Measurements from ENCODE around the gene PKP2. TPM values are rescaled to one million over a fixed set of nuclear protein-coding genes. Genes with fewer than 3 reads are reported as not detected.

PKP2 gene
- total RNA-seq, 1 experiment from 2014 or later, result 18.4 TPM

DNA sequence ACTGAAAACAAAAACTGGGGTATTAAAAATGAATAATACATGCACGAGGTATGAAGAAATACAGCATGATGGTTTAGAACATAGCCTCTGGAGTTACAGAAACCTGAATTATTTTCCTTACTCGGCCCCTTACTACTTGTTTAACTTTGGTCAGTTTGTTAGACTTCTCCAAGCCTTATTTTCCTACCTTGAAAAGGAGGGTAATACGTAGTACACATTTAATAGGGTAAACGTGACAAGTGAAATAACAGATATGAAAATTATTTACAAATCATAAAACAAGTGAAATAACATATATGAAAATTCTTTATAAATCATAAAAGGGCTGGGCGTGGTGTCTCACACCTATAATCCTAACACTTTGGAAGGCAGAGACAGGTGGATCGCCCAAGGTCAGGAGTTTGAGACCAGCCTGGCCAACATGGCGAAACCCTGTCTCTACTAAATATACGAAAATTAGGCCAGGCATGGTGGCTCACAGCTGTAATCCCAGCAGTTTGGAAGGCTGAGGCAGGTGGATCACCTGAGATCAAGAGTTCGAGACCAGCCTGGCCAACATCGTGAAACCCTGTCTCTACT lies 11.4 kb upstream of the PKP2 start:
- no peak overlapping the region for H2BK5ac ChIP-seq (ENCODE audit: insufficient read length, low read length)
- H2AK5ac ChIP-seq (ENCODE audit: insufficient read length, low read length), result no peak overlapping the region
- no peaks in the 10 kb centered on the region for H3K79me1 ChIP-seq (ENCODE audit: insufficient read depth, low read depth, low read length, poor library complexity, severe bottlenecking)
- no peak overlapping the region for H2BK12ac ChIP-seq (ENCODE audit: insufficient read length, low read depth, low read length)
- no peak overlapping the region for H3T11ph ChIP-seq (ENCODE audit: low read length)
- no peak overlapping the region for H3K14ac ChIP-seq (ENCODE audit: insufficient read depth, low read length)
- Mint-ChIP-seq H3K4me1 (0 out of 4 replicates have a peak, but pooled peaks cover 0 to 4% of the 10 kb centered on the region in 2 experiments), H3K27ac (no peak overlapping the region), H3K9me3 (no peaks in the 10 kb centered on the region; a peak in 1 of 5 replicates), H3K36me3 (ENCODE audit: insufficient read depth in 1 of 3, low read depth in 3 of 3) (no peaks in the 10 kb centered on the region), H3K27me3 (ENCODE audit: low read depth) (no peaks in the 10 kb centered on the region; the same call in 1 of the 2 replicates), H3K4me3 (no peak overlapping the region)
- H3K27ac ChIP-seq (ENCODE audit: insufficient read length, low read depth, low read length), result no peak overlapping the region
- H3K23ac ChIP-seq (ENCODE audit: insufficient read length, low read depth, low read length), result no peak overlapping the region
- H2BK15ac ChIP-seq (ENCODE audit: low read depth, low read length), result no peak overlapping the region
- H3K18ac ChIP-seq (ENCODE audit: insufficient read length, low read depth, low read length), result no peak overlapping the region
- H3K79me2 ChIP-seq (ENCODE audit: insufficient read depth, low read length), result no peaks in the 10 kb centered on the region
- no peak overlapping the region for H2BK120ac ChIP-seq (ENCODE audit: low read depth, low read length, poor library complexity, severe bottlenecking)
- H3K9ac ChIP-seq (ENCODE audit: extremely low read depth, insufficient read length, low read length), result no peak overlapping the region
- no peaks in the 10 kb centered on the region for H3K9me3 ChIP-seq (ENCODE audit: control insufficient read depth, low read depth, low read length)
- no peaks in the 10 kb centered on the region for H4K20me1 ChIP-seq (ENCODE audit: control insufficient read depth, insufficient read depth, insufficient read length)
- H3K4me1 ChIP-seq (ENCODE audit: insufficient read depth, low read length), result no peaks in the 10 kb centered on the region; the same call in 1 of the 2 replicates
- no CpG with 5 or more reads among the region's 10 CpGs for WGBS (ENCODE audit: extremely low coverage, insufficient read length, low lambda C conversion rate)
- H3K27me3 ChIP-seq (ENCODE audit: insufficient read depth, low read length), result no peaks in the 10 kb centered on the region
- H4K91ac ChIP-seq (ENCODE audit: insufficient read length, low read depth, low read length), result no peak overlapping the region
- H4K8ac ChIP-seq (replicated peaks; ENCODE audit: insufficient read length, low read depth, low read length), result no peak overlapping the region
- TF ChIP-seq, protein P1, sequence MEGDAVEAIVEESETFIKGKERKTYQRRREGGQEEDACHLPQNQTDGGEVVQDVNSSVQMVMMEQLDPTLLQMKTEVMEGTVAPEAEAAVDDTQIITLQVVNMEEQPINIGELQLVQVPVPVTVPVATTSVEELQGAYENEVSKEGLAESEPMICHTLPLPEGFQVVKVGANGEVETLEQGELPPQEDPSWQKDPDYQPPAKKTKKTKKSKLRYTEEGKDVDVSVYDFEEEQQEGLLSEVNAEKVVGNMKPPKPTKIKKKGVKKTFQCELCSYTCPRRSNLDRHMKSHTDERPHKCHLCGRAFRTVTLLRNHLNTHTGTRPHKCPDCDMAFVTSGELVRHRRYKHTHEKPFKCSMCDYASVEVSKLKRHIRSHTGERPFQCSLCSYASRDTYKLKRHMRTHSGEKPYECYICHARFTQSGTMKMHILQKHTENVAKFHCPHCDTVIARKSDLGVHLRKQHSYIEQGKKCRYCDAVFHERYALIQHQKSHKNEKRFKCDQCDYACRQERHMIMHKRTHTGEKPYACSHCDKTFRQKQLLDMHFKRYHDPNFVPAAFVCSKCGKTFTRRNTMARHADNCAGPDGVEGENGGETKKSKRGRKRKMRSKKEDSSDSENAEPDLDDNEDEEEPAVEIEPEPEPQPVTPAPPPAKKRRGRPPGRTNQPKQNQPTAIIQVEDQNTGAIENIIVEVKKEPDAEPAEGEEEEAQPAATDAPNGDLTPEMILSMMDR (conservative IDR thresholded peaks at IDR 0.05), result no peak
- H3K23me2 ChIP-seq (ENCODE audit: insufficient read length, low read depth, low read length, poor library complexity, severe bottlenecking), result no peaks in the 10 kb centered on the region
- no peak overlapping the region for H2AFZ ChIP-seq (ENCODE audit: low read length)
- DNase-seq, result no peak
- no peak overlapping the region for H2BK20ac ChIP-seq (ENCODE audit: low read depth, low read length, poor library complexity, severe bottlenecking)
- H4K5ac ChIP-seq (ENCODE audit: insufficient read length, low read depth, low read length), result no peak overlapping the region
- no peak overlapping the region for H3K4me2 ChIP-seq (ENCODE audit: insufficient read depth, insufficient read length, low read length)
- H3K4ac ChIP-seq (ENCODE audit: low read depth, low read length), result no peak overlapping the region
- no peak overlapping the region for H3K56ac ChIP-seq (ENCODE audit: insufficient read length, low read depth, low read length)
